Measurements from ENCODE around the gene TMEM217. TPM values are rescaled to one million over a fixed set of nuclear protein-coding genes. Genes with fewer than 3 reads are reported as not detected.
"Not testable (repeated sequence)": the region's sequence is repeated elsewhere in the genome, so short reads cannot be mapped to it uniquely, and the experiment has no call there.

Gene TMEM217
- total RNA-seq, result 1 to 10 TPM in 1 of 5 donors, under 1 TPM in 4; 0.22 to 1.3 (median 0.49) TPM
- total RNA-seq (2013), result 0.44 TPM
- 0 to 5.1 (median 0.36) reads per million in 29 experiments for total RNA-seq

GRCh38 chr6:37257634-37258404, at the start of gene TMEM217, which contains the start of gene TBC1D22B:
Gene TMEM217, minus strand, starts transcription at chr6:37258144. Its CDS starts 39,114 bp downstream, at chr6:37219030.
Gene TBC1D22B, plus strand, starts transcription at chr6:37257772. Its CDS starts 146 bp downstream, at chr6:37257918.
- H3K27ac Mint-ChIP-seq, result peak within 1 kb of the TSS; percentile 79 to 83
- Histone ChIP-seq H3K4me3 (ENCODE audit: control insufficient read depth in 1 of 2, extremely low read depth in 1 of 2, low read length in 1 of 2) (peak within 1 kb of the TSS; percentile 83 to 89), H3K36me3 (ENCODE audit: control insufficient read depth in 2 of 2, extremely low read depth in 1 of 2, insufficient read depth in 1 of 2, low read length in 1 of 2) (no peaks in the 10 kb centered on the region), H3K9me3 (no peaks in the 10 kb centered on the region), H3K4me1 (ENCODE audit: control insufficient read depth in 1 of 2, extremely low read depth in 1 of 2, insufficient read depth in 2 of 2, low read length in 2 of 2) (peaks cover 14 to 24% of the 10 kb centered on the region in 2 experiments), H3K27me3 (replicated peaks in 1 of 2; ENCODE audit: control insufficient read depth in 2 of 2, extremely low read depth in 1 of 2, insufficient read depth in 2 of 2, low read length in 1 of 2) (no peaks in the 10 kb centered on the region), H3K27ac (ENCODE audit: low read length) (peak within 1 kb of the TSS; percentile 87)
- ATAC-seq (replicated peaks in 1 of 4) (peak; percentile 99 to 100 (median 100)), DNase-seq (peak; percentile 85 to 97 (median 94))
- no peaks in the 10 kb centered on the region for H3K27me3 Mint-ChIP-seq
- CTCF ChIA-PET, result interaction anchor here in 1 of 2 donors (0.6 kb wide), 1 partner anchor 37 kb away, joined by 4 read pairs; no protein-coding TSS in a partner anchor
- no peaks in the 10 kb centered on the region for H3K9me3 Mint-ChIP-seq
- peaks cover 34 to 43% (median 43%) of the 10 kb centered on the region in 3 donors for H3K4me1 Mint-ChIP-seq
- POLR2A ChIA-PET, result interaction anchor here in 1 of 2 donors (0.5 to 0.7 kb wide), 3 partner anchors 9 to 382 kb away, joined by 3 to 21 read pairs (median 5); partner anchors contain the start of gene PIM1
- H3K4me3 Mint-ChIP-seq, result peak within 1 kb of the TSS; percentile 91 to 98 (median 94)
- WGBS (ENCODE audit: insufficient coverage), result 0% methylated on average over 28 of the region's 45 CpGs
- H3K36me3 Mint-ChIP-seq, result peaks cover 5% of the 10 kb centered on the region

DNA sequence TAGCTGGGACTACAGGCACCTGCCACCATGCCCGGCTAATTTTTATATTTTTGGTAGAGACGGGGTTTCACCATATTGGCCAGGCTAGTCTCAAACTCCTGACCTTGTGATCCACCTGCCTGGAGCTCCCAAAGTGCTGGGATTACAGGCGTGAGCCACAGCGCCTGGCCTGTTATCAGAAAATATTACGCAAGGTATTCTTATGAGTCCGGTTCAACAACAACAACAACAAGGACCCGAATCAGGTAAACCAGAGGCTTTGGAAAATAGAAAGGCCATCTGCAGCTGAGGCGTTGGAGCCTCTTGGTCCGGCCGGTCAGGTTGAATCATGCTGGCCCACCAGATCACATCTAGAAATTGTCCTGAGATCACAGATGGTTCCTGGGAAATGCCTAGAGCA, 49.5 kb upstream of the TMEM217 start:
- DNase-seq; H3K4me3 ChIP-seq (ENCODE audit: control insufficient read depth in 1 of 2, extremely low read depth in 1 of 2, low read length in 1 of 2); H3K27me3 Mint-ChIP-seq; H3K9me3 Mint-ChIP-seq; H3K4me1 Mint-ChIP-seq; H3K9me3 ChIP-seq; H3K27ac ChIP-seq (ENCODE audit: low read length); H3K4me1 ChIP-seq (ENCODE audit: control insufficient read depth in 1 of 2, extremely low read depth in 1 of 2, insufficient read depth in 2 of 2, low read length in 2 of 2); ATAC-seq (replicated peaks in 1 of 4); H3K27ac Mint-ChIP-seq; H3K4me3 Mint-ChIP-seq; CTCF ChIA-PET; H3K27me3 ChIP-seq (replicated peaks in 1 of 2; ENCODE audit: control insufficient read depth in 2 of 2, extremely low read depth in 1 of 2, insufficient read depth in 2 of 2, low read length in 1 of 2): not testable (repeated sequence)
- 100% methylated on average over 10 of the region's 10 CpGs for WGBS (ENCODE audit: insufficient coverage)
- POLR2A ChIA-PET, result interaction anchor here in 1 of 2 donors (0.5 kb wide), 1 partner anchor 34 kb away, joined by 6 read pairs; no protein-coding TSS in a partner anchor
- peaks cover 0 to 39% of the 10 kb centered on the region in 2 donors for H3K36me3 ChIP-seq (ENCODE audit: control insufficient read depth in 2 of 2, extremely low read depth in 1 of 2, insufficient read depth in 1 of 2, low read length in 1 of 2)
- H3K36me3 Mint-ChIP-seq, result peaks cover 47% of the 10 kb centered on the region

- no peak overlapping the region for H3K4me3 Mint-ChIP-seq
- WGBS (ENCODE audit: insufficient coverage), result 83% methylated on average over 1 of the region's 4 CpGs
- no peaks in the 10 kb centered on the region for H3K9me3 ChIP-seq
- ChIA-PET POLR2A (interaction anchor here in 1 of 2 donors (0.5 kb wide), 1 partner anchor 35 kb away, joined by 6 read pairs; no protein-coding TSS in a partner anchor), CTCF (no interaction called here)
- H3K27me3 ChIP-seq (replicated peaks in 1 of 2; ENCODE audit: control insufficient read depth in 2 of 2, extremely low read depth in 1 of 2, insufficient read depth in 2 of 2, low read length in 1 of 2), result no peaks in the 10 kb centered on the region
- no peaks in the 10 kb centered on the region for H3K4me1 Mint-ChIP-seq
- H3K4me1 ChIP-seq (ENCODE audit: control insufficient read depth in 1 of 2, extremely low read depth in 1 of 2, insufficient read depth in 2 of 2, low read length in 2 of 2), result no peaks in the 10 kb centered on the region
- DNase-seq, result no peak
- H3K36me3 Mint-ChIP-seq, result peaks cover 51% of the 10 kb centered on the region
- no peak for ATAC-seq (replicated peaks in 1 of 4)
- H3K27ac Mint-ChIP-seq, result no peak overlapping the region
- H3K9me3 Mint-ChIP-seq, result no peaks in the 10 kb centered on the region
- no peaks in the 10 kb centered on the region for H3K27me3 Mint-ChIP-seq
- no peak overlapping the region for H3K27ac ChIP-seq (ENCODE audit: low read length)
- no peak overlapping the region for H3K4me3 ChIP-seq (ENCODE audit: control insufficient read depth in 1 of 2, extremely low read depth in 1 of 2, low read length in 1 of 2)
- peaks cover 5 to 47% of the 10 kb centered on the region in 2 donors for H3K36me3 ChIP-seq (ENCODE audit: control insufficient read depth in 2 of 2, extremely low read depth in 1 of 2, insufficient read depth in 1 of 2, low read length in 1 of 2)
Observed at GRCh38 chr6:37306624-37307222, 48.8 kb upstream of the TMEM217 start.

DNA sequence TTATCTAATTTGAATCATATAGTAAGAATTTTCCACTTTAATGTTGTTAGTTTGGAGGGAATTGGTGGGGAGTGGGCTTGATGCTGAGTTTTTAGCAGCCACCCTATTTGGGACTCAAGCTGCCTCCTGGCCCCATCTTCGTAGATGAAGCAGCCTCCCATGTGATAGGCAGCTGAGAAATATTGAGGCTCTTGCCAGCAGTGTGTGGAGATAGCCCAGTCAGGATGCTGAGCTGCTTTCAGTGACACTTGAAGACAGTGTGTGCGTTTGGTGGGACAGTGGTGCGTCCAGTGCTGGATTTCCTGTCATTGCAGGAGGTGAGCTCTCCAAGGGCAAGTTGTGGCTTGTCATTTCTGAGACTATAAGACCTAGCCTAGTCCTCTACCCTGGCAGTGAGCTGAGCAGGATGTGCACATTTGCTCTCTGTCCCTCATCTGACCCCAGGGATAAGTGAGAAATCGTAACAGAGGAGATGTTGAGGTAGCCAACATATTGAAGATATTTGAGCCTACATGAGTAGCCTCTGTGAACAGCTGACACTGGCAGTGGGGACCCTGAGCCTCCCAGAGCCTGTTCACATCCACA, 48.0 kb upstream of the TMEM217 start:
- ATAC-seq (replicated peaks in 1 of 4) (no peak), DNase-seq (no peak)
- no peak overlapping the region for H3K4me3 Mint-ChIP-seq
- Histone ChIP-seq H3K36me3 (ENCODE audit: control insufficient read depth in 2 of 2, extremely low read depth in 1 of 2, insufficient read depth in 1 of 2, low read length in 1 of 2) (peaks cover 7 to 52% of the 10 kb centered on the region in 2 donors), H3K4me1 (ENCODE audit: control insufficient read depth in 1 of 2, extremely low read depth in 1 of 2, insufficient read depth in 2 of 2, low read length in 2 of 2) (no peaks in the 10 kb centered on the region), H3K27me3 (replicated peaks in 1 of 2; ENCODE audit: control insufficient read depth in 2 of 2, extremely low read depth in 1 of 2, insufficient read depth in 2 of 2, low read length in 1 of 2) (no peaks in the 10 kb centered on the region), H3K9me3 (no peaks in the 10 kb centered on the region), H3K27ac (ENCODE audit: low read length) (no peak overlapping the region), H3K4me3 (ENCODE audit: control insufficient read depth in 1 of 2, extremely low read depth in 1 of 2, low read length in 1 of 2) (no peak overlapping the region)
- peaks cover 56% of the 10 kb centered on the region for H3K36me3 Mint-ChIP-seq
- no peak overlapping the region for H3K27ac Mint-ChIP-seq
- ChIA-PET CTCF (no interaction called here), POLR2A (no interaction called here)
- H3K27me3 Mint-ChIP-seq, result no peaks in the 10 kb centered on the region
- 100% methylated on average over 3 of the region's 4 CpGs for WGBS (ENCODE audit: insufficient coverage)
- no peaks in the 10 kb centered on the region for H3K9me3 Mint-ChIP-seq
- no peaks in the 10 kb centered on the region for H3K4me1 Mint-ChIP-seq

DNA sequence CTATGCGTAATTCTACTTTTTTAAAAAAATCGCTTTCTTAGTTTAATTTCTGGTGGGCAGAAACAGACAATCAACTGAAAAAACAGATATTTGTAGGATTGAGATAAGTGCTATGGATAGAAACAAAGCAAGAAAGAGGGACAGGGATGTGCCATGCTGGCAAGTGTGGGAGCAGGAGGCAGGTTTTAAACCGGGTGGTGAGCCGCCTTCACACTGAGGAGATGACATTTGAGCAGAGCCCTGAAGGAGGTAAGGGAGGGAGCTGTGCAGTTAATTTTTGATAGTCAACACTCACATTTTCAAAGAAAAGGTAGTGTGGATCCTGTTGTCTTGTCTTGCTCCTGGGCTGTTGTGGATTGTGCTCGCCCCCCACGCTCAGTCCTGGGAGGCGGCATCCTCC, 46.8 kb upstream of the TMEM217 start:
- no peaks in the 10 kb centered on the region for H3K27me3 ChIP-seq (replicated peaks in 1 of 2; ENCODE audit: control insufficient read depth in 2 of 2, extremely low read depth in 1 of 2, insufficient read depth in 2 of 2, low read length in 1 of 2)
- no peak overlapping the region for H3K27ac ChIP-seq (ENCODE audit: low read length)
- H3K27me3 Mint-ChIP-seq, result no peaks in the 10 kb centered on the region
- H3K36me3 ChIP-seq (ENCODE audit: control insufficient read depth in 2 of 2, extremely low read depth in 1 of 2, insufficient read depth in 1 of 2, low read length in 1 of 2), result peaks cover 7 to 58% of the 10 kb centered on the region in 2 donors
- CTCF ChIA-PET, result interaction anchor here in 1 of 2 donors (0.6 kb wide), 1 partner anchor 95 kb away, joined by 3 read pairs; no protein-coding TSS in a partner anchor
- 94% methylated on average over 3 of the region's 7 CpGs for WGBS (ENCODE audit: insufficient coverage)
- no peak overlapping the region for H3K27ac Mint-ChIP-seq
- H3K4me3 Mint-ChIP-seq, result no peak overlapping the region
- no peaks in the 10 kb centered on the region for H3K4me1 ChIP-seq (ENCODE audit: control insufficient read depth in 1 of 2, extremely low read depth in 1 of 2, insufficient read depth in 2 of 2, low read length in 2 of 2)
- H3K9me3 Mint-ChIP-seq, result no peaks in the 10 kb centered on the region
- H3K36me3 Mint-ChIP-seq, result peaks cover 62% of the 10 kb centered on the region
- ATAC-seq (replicated peaks in 1 of 4), result no peak
- H3K9me3 ChIP-seq, result no peaks in the 10 kb centered on the region
- DNase-seq, result no peak
- H3K4me1 Mint-ChIP-seq, result no peaks in the 10 kb centered on the region
- H3K4me3 ChIP-seq (ENCODE audit: control insufficient read depth in 1 of 2, extremely low read depth in 1 of 2, low read length in 1 of 2), result no peak overlapping the region
- POLR2A ChIA-PET, result no interaction called here

- H3K27ac ChIP-seq (ENCODE audit: low read length), result no peak overlapping the region
- Mint-ChIP-seq H3K27me3 (no peaks in the 10 kb centered on the region), H3K36me3 (peaks cover 60% of the 10 kb centered on the region), H3K4me3 (no peak overlapping the region), H3K27ac (no peak overlapping the region), H3K4me1 (no peaks in the 10 kb centered on the region), H3K9me3 (no peaks in the 10 kb centered on the region)
- ATAC-seq (replicated peaks in 1 of 4), result peak in 1 of 4 experiments; percentile 36
- no peaks in the 10 kb centered on the region for H3K27me3 ChIP-seq (replicated peaks in 1 of 2; ENCODE audit: control insufficient read depth in 2 of 2, extremely low read depth in 1 of 2, insufficient read depth in 2 of 2, low read length in 1 of 2)
- DNase-seq, result peak in 1 of 35 experiments; percentile 11
- peaks cover 7 to 54% of the 10 kb centered on the region in 2 donors for H3K36me3 ChIP-seq (ENCODE audit: control insufficient read depth in 2 of 2, extremely low read depth in 1 of 2, insufficient read depth in 1 of 2, low read length in 1 of 2)
- no peaks in the 10 kb centered on the region for H3K9me3 ChIP-seq
- WGBS (ENCODE audit: insufficient coverage), result no CpG with 5 or more reads among the region's 3 CpGs
- CTCF ChIA-PET, result interaction anchor here in 1 of 2 donors (0.6 kb wide), 1 partner anchor 94 kb away, joined by 3 read pairs; no protein-coding TSS in a partner anchor
- H3K4me1 ChIP-seq (ENCODE audit: control insufficient read depth in 1 of 2, extremely low read depth in 1 of 2, insufficient read depth in 2 of 2, low read length in 2 of 2), result no peaks in the 10 kb centered on the region
- POLR2A ChIA-PET, result no interaction called here
- no peak overlapping the region for H3K4me3 ChIP-seq (ENCODE audit: control insufficient read depth in 1 of 2, extremely low read depth in 1 of 2, low read length in 1 of 2)
Observed at GRCh38 chr6:37303891-37304503, 46.1 kb upstream of the TMEM217 start.

Data from T-cell (primary cell).